HCT116 (cell line): Measurements from ENCODE around the gene FAM184A. TPM values are rescaled to one million over a fixed set of nuclear protein-coding genes. Genes with fewer than 3 reads are reported as not detected.

Experiments used
- ATAC-seq: fragments of 200-7000 bp; cut with Tn5 transposase; 2 replicates; pipeline ENCODE4 v1.9.1; 2020; ENCODE audit warnings: mild to moderate bottlenecking, moderate library complexity
- BruUV-seq: library from RNA; stranded (reverse); fragments of 400-500 nt; replicated peaks from 2 replicates; lab custom pipeline; 2021; lab: Mats Ljungman, UMichigan
- CTCF ChIA-PET: fragments of 300-600 bp; sonication (Branson Sonifier 250); formaldehyde crosslinking; loops from one replicate; lab custom pipeline; 2021; ENCODE audit warnings: antibody characterized with exemption; lab: Charles Lee
- POLR2A ChIA-PET: fragments of 300-600, 350-600 bp; sonication (Branson Sonifier 250); formaldehyde crosslinking; loops from one replicate; lab custom pipeline; 2021; ENCODE audit warnings: antibody characterized with exemption; lab: Charles Lee
- RAD21 ChIA-PET, 2 experiments: fragments of 300-600 bp; sonication (Branson Sonifier 250); formaldehyde crosslinking; loops; one replicate each; lab custom pipeline; 2023; ENCODE audit warnings: low total read pairs in 2 of 2; ENCODE audit not compliant: uncharacterized antibody in 2 of 2, unreplicated experiment in 2 of 2, low non-redundant PET in 1 of 2; lab: Charles Lee
- DNase-seq: peaks from one replicate; pipeline ENCODE4 v3.0.0-alpha.2; 2010; ENCODE audit warnings: low read depth, low spot score
- H2AFZ ChIP-seq: fragments of 200-600 bp; shearing (Covaris generic), sonication (generic); 2 replicates; pipeline ENCODE4 v1.6.1; 2017; ENCODE audit warnings: low read depth, mixed run types, mixed read lengths, antibody characterized with exemption, low read length; ENCODE audit not compliant: poor library complexity, severe bottlenecking
- H3K27ac ChIP-seq: 2 replicates; pipeline ENCODE4 v1.5.1; 2012; ENCODE audit warnings: low read depth, low read length
- H3K27me3 ChIP-seq: fragments of 200-600 bp; sonication (generic); 2 replicates; pipeline ENCODE4 v1.6.1; 2016; ENCODE audit warnings: mixed run types, low read length, mixed read lengths; ENCODE audit not compliant: insufficient read depth
- H3K36me3 ChIP-seq, 2 experiments: fragments of 200-500 bp in 1 of 2; fragments of 200-600 bp in 1 of 2; sonication (Bioruptor generic) in 1 of 2; sonication (generic) in 1 of 2; 2 replicates each; pipeline versions ENCODE4 v1.5.1 to v1.6.1; 2014 to 2016; ENCODE audit warnings: low read length in 2 of 2, inconsistent platforms in 1 of 2, mixed read lengths in 1 of 2, mixed run types in 1 of 2; ENCODE audit not compliant: insufficient read depth in 2 of 2, control insufficient read depth in 1 of 2
- H3K4me1 ChIP-seq, 2 experiments: fragments of 200-600 bp in 1 of 2; sonication (generic) in 1 of 2; 2 replicates each; pipeline versions ENCODE4 v1.5.1 to v1.6.1; 2012 to 2017; ENCODE audit warnings: low read length in 2 of 2, inconsistent platforms in 1 of 2, mild to moderate bottlenecking in 1 of 2, mixed read lengths in 1 of 2, mixed run types in 1 of 2, moderate library complexity in 1 of 2; ENCODE audit not compliant: insufficient read depth in 2 of 2, control insufficient read depth in 1 of 2
- H3K4me2 ChIP-seq: fragments of 200-600 bp; sonication (generic); 2 replicates; pipeline ENCODE4 v1.6.1; 2017; ENCODE audit warnings: mixed run types, low read length, mixed read lengths
- H3K4me3 ChIP-seq, 2 experiments: fragments of 200-600 bp in 1 of 2; sonication (generic) in 1 of 2; replicated peaks in 1 of 2; 2 replicates each; pipeline ENCODE4 v1.5.1; 2011 to 2016; ENCODE audit warnings: low read length in 2 of 2, control low read depth in 1 of 2, low read depth in 1 of 2, mild to moderate bottlenecking in 1 of 2, mixed read lengths in 1 of 2, mixed run types in 1 of 2
- H3K79me2 ChIP-seq: fragments of 200-600 bp; sonication (generic); 2 replicates; pipeline ENCODE4 v1.6.1; 2017; ENCODE audit warnings: mild to moderate bottlenecking, mixed run types, low read length, moderate library complexity, mixed read lengths; ENCODE audit not compliant: insufficient read depth
- H3K9ac ChIP-seq: fragments of 200-600 bp; sonication (generic); 2 replicates; pipeline ENCODE4 v1.6.1; 2016; ENCODE audit warnings: low read length, mixed read lengths
- H3K9me2 ChIP-seq: fragments of 200-600 bp; sonication (generic), shearing (Covaris generic); 2 replicates; pipeline ENCODE4 v1.6.1; 2017; ENCODE audit warnings: mixed run types, mild to moderate bottlenecking, moderate library complexity; ENCODE audit not compliant: insufficient read depth
- H3K9me3 ChIP-seq, 2 experiments: fragments of 200-500 bp in 1 of 2; fragments of 200-600 bp in 1 of 2; sonication (Bioruptor generic) in 1 of 2; sonication (generic) in 1 of 2; 2 replicates each; pipeline ENCODE4 v1.6.1; 2014 to 2017; ENCODE audit warnings: low read length in 2 of 2, mixed read lengths in 2 of 2, inconsistent platforms in 1 of 2, low read depth in 1 of 2, mild to moderate bottlenecking in 1 of 2, mixed run types in 1 of 2, moderate library complexity in 1 of 2; ENCODE audit not compliant: control insufficient read depth in 1 of 2, insufficient read depth in 1 of 2
- H4K20me1 ChIP-seq: fragments of 200-600 bp; sonication (generic), shearing (Covaris generic); 2 replicates; pipeline ENCODE4 v1.6.1; 2017; ENCODE audit warnings: mixed run types, mild to moderate bottlenecking, moderate library complexity; ENCODE audit not compliant: insufficient read depth
- CBX3 ChIP-seq: IDR thresholded peaks from 2 replicates; pipeline ENCODE4 v1.6.1; 2012; ENCODE audit warnings: low read depth
- CEBPB ChIP-seq: IDR thresholded peaks from 2 replicates; pipeline ENCODE4 v1.6.1; 2012; ENCODE audit warnings: low read depth
- EGR1 ChIP-seq: IDR thresholded peaks from 2 replicates; pipeline ENCODE4 v1.6.1; 2012; ENCODE audit warnings: low read depth
- POLR2A ChIP-seq: IDR thresholded peaks from 2 replicates; pipeline ENCODE4 v1.7.0; 2011; ENCODE audit warnings: borderline replicate concordance; ENCODE audit not compliant: insufficient read depth, insufficient read length; ENCODE audit errors: extremely low read depth
- RAD21 ChIP-seq: IDR thresholded peaks from 2 replicates; pipeline ENCODE4 v1.6.1; 2012; ENCODE audit warnings: low read depth, mild to moderate bottlenecking
- REST ChIP-seq: IDR thresholded peaks from 2 replicates; pipeline ENCODE4 v1.6.1; 2012; ENCODE audit warnings: low read depth
- SP1 ChIP-seq: IDR thresholded peaks from 2 replicates; pipeline ENCODE4 v1.6.1; 2012; ENCODE audit warnings: low read depth
- SRF ChIP-seq: IDR thresholded peaks from 2 replicates; pipeline ENCODE4 v1.6.1; 2012; ENCODE audit warnings: low read depth
- intact Hi-C: fragments of 100-400 bp; cut with micrococcal nuclease; formaldehyde crosslinking; loops from 2 replicates; pipeline ENCODE4 v1.10.0; 2022
- total RNA-seq: library from RNA; stranded (reverse); gene quantifications from one replicate; pipeline ENCODE4 v1.2.1, GENCODE V29; 2021; ENCODE audit not compliant: unreplicated experiment

FAM184A gene
- total RNA-seq, 1 experiment from 2014 or later = 2.4 TPM

GRCh38 chr6:119036081-119036480 lies 42.4 kb downstream of the FAM184A start:
- TF ChIP-seq CBX3 = no peak
- H3K36me3 ChIP-seq = no peaks in the 10 kb centered on the region
- H3K4me1 ChIP-seq = no peaks in the 10 kb centered on the region
- no peak for DNase-seq
- BruUV-seq = no TSS peak
- ATAC-seq = no peak
- H3K27ac ChIP-seq = no peak overlapping the region
- no peaks in the 10 kb centered on the region for H3K27me3 ChIP-seq
- intact Hi-C loops = no loop called here
- CTCF ChIA-PET = no interaction called here
- H3K79me2 ChIP-seq = no peaks in the 10 kb centered on the region
- no peak overlapping the region for H3K9ac ChIP-seq
- H4K20me1 ChIP-seq = no peaks in the 10 kb centered on the region
- RAD21 ChIA-PET = no interaction called here
- H3K9me2 ChIP-seq = no peaks in the 10 kb centered on the region
- no peak overlapping the region for H2AFZ ChIP-seq
- H3K4me2 ChIP-seq = no peak overlapping the region
- H3K4me3 ChIP-seq = no peak overlapping the region
- POLR2A ChIA-PET = no interaction called here
- H3K9me3 ChIP-seq = no peaks in the 10 kb centered on the region

GRCh38 chr6:119035459-119035858 lies 43.0 kb downstream of the FAM184A start:
- Histone ChIP-seq H3K27ac (no peak overlapping the region), H3K4me3 (no peak overlapping the region), H2AFZ (no peak overlapping the region), H3K4me1 (no peaks in the 10 kb centered on the region), H3K4me2 (no peak overlapping the region), H3K9me3 (no peaks in the 10 kb centered on the region), H3K9me2 (no peaks in the 10 kb centered on the region), H3K9ac (no peak overlapping the region), H4K20me1 (no peaks in the 10 kb centered on the region), H3K79me2 (no peaks in the 10 kb centered on the region), H3K36me3 (no peaks in the 10 kb centered on the region), H3K27me3 (no peaks in the 10 kb centered on the region)
- ChIA-PET CTCF (no interaction called here), RAD21 (no interaction called here), POLR2A (no interaction called here)
- ATAC-seq = no peak
- no TSS peak for BruUV-seq
- TF ChIP-seq SRF = no peak
- no peak for TF ChIP-seq CEBPB
- TF ChIP-seq RAD21 = no peak
- TF ChIP-seq SP1 = no peak
- TF ChIP-seq EGR1 = no peak
- no peak for TF ChIP-seq REST
- no peak for TF ChIP-seq POLR2A
- intact Hi-C loops = no loop called here
- no peak for DNase-seq
